ENCODE data around the gene C1QL2. TPM values are rescaled to one million over a fixed set of nuclear protein-coding genes. Genes with fewer than 3 reads are reported as not detected.

Gene C1QL2
- total and polyA plus RNA-seq, 2 experiments from 2014 or later: 0.69 to 0.87 TPM

DNA sequence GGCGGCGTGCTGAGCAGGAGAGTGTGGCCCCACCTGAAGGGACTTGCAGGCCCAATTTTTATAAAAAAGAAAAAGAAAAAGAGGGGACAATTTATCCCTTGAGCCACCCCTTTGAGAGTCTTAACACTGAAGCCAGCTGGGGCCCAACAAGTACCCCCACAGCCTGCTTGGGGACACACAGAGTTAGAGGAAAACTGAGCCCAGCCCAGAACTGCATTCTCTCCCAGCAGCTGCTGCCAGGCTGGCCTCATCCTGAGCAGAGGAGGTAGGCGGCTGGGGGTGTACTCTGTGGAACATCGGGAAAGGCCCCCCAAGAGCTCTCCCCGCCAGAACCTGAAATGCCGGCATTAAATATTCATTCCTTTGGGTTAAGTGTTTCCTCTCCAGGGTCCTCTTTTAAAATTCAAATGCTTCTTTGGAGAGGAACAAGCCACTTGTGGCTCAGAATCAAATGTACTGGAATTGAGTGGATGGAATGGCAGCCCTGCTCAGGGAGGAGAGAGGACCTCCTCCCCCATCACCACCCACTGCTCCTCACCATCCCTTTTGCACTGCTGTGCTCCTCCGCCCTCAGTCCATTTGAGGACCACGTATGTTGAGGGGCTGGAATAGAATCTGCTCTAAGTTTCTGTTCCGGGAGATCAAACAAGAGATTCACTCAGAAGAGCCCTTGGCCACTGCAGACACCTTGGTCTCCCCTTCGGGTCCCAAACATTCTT, 45.6 kb downstream of the C1QL2 start:
- H3K4me1 Mint-ChIP-seq: peaks cover 54% of the 10 kb centered on the region

More for the DNA sequence above, 45.6 kb downstream of the C1QL2 start:
- Mint-ChIP-seq H3K9me3 (peaks cover 28% of the 10 kb centered on the region), H3K4me3 (no peak overlapping the region), H3K27me3 (ENCODE audit: insufficient read depth, low read depth, poor library complexity) (peaks cover 13% of the 10 kb centered on the region), H3K27ac (no peak overlapping the region), H3K36me3 (ENCODE audit: low read depth) (peaks cover 21% of the 10 kb centered on the region)
- no peak for TF ChIP-seq CTCF (conservative IDR thresholded peaks at IDR 0.05; ENCODE audit: low read depth in 2 of 2)
- TF ChIP-seq ZNF462 (CRISPR knock-in tag; IDR thresholded peaks at IDR 0.05): peak; percentile 9; the same call in 1 of the 2 replicates
- Histone ChIP-seq H3F3A (replicated peaks; ENCODE audit: low read depth) (no peaks in the 10 kb centered on the region), H3K4me2 (peak overlapping the region; percentile 67), H4K20me1 (replicated peaks; ENCODE audit: insufficient read depth) (no peaks in the 10 kb centered on the region), H3K79me2 (replicated peaks; ENCODE audit: insufficient read depth) (no peaks in the 10 kb centered on the region), H3K36me3 (ENCODE audit: insufficient read depth) (peaks cover 10% of the 10 kb centered on the region; the same call in 1 of the 2 replicates), H3K4me1 (ENCODE audit: insufficient read depth) (peaks cover 20% of the 10 kb centered on the region), H3K4me3 (0 out of 2 replicates have a peak overlapping the region, but pooled peaks have one; percentile 1), H3K9me2 (ENCODE audit: insufficient read depth) (peaks cover 14% of the 10 kb centered on the region; the same call in 1 of the 2 replicates), H2AFZ (peak overlapping the region; percentile 60; the same call in 1 of the 2 replicates), H3K27me3 (ENCODE audit: insufficient read depth) (no peaks in the 10 kb centered on the region), H3K27ac (ENCODE audit: low read depth) (peak overlapping the region; percentile 33)
- peak; percentile 25 for DNase-seq (ENCODE audit: low spot score)
- peak; percentile 83 for ATAC-seq

Data from GM23338 (cell line).